Parathyroid adenoma (tissue), 2 donors: ENCODE measurements around the gene TMIGD1.
A peak's percentile ranks its signal among the peaks of the same experiment; 100 is the strongest.

ENCODE experiments used
- H2AFZ ChIP-seq: fragments of 300-600 bp; sonication (generic); one replicate; pipeline ENCODE4 v1.7.0; 2017; ENCODE audit warnings: antibody characterized with exemption, mild to moderate bottlenecking
- H3K27ac ChIP-seq: fragments of 300-600 bp; sonication (generic); one replicate; pipeline ENCODE4 v1.7.0; 2017
- H3K27me3 ChIP-seq: fragments of 300-600 bp; sonication (generic); one replicate; pipeline ENCODE4 v1.7.0; 2017; ENCODE audit warnings: low read length; ENCODE audit not compliant: control insufficient read depth, insufficient read depth
- H3K36me3 ChIP-seq: fragments of 300-600 bp; sonication (generic); one replicate; pipeline ENCODE4 v1.7.0; 2017; ENCODE audit warnings: low read length; ENCODE audit not compliant: control insufficient read depth, insufficient read depth
- H3K4me1 ChIP-seq: fragments of 300-600 bp; sonication (generic); one replicate; pipeline ENCODE4 v1.7.0; 2017; ENCODE audit warnings: control low read depth
- H3K4me2 ChIP-seq: fragments of 300-600 bp; sonication (generic); one replicate; pipeline ENCODE4 v1.7.0; 2017; ENCODE audit warnings: low read length
- H3K4me3 ChIP-seq: fragments of 300-600 bp; sonication (generic); one replicate; pipeline ENCODE4 v1.7.0; 2017; ENCODE audit warnings: low read depth, low read length
- H3K79me2 ChIP-seq: fragments of 300-600 bp; sonication (generic); one replicate; pipeline ENCODE4 v1.7.0; 2017; ENCODE audit warnings: control low read depth
- H3K9ac ChIP-seq: fragments of 300-600 bp; sonication (generic); one replicate; pipeline ENCODE4 v1.7.0; 2017; ENCODE audit warnings: mild to moderate bottlenecking
- H3K9me3 ChIP-seq: fragments of 300-600 bp; sonication (generic); one replicate; pipeline ENCODE4 v1.7.0; 2017; ENCODE audit warnings: low read length; ENCODE audit not compliant: control insufficient read depth
- TF ChIP-seq, protein P1 (sequence below): fragments of 300-600 bp; sonication (generic); IDR thresholded peaks from one replicate; pipeline ENCODE4 v1.7.0; 2017; ENCODE audit warnings: antibody characterized with exemption, mild to moderate bottlenecking
- donor health status: primary hyperparathyroidism.

The TMIGD1 gene

DNA sequence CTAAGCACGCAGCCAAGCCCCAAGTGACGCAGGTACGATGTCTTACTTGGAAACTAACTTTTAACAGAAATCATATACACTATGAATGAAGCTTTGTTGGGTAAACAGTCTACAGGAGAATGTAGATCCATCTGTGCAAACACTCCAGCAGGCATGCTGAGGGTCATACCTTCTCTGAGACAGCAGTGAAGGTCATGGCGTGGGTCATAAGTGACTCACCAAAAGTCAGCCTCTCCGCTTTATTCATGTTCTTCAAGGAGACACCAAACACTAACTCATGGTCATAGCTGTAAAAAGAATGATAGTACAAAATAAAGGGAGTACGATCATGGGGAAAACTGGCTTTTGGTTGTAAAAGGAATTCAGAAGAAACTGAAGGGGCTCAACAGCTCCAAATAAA lies 62.8 kb downstream of the TMIGD1 start:
- peaks cover 11% of the 10 kb centered on the region for H3K4me1 ChIP-seq
- H3K9ac ChIP-seq: no peak overlapping the region
- H3K79me2 ChIP-seq: no peaks in the 10 kb centered on the region
- H3K4me3 ChIP-seq: no peak overlapping the region
- H3K27me3 ChIP-seq: no peaks in the 10 kb centered on the region
- H3K36me3 ChIP-seq: no peaks in the 10 kb centered on the region
- TF ChIP-seq, protein P1, sequence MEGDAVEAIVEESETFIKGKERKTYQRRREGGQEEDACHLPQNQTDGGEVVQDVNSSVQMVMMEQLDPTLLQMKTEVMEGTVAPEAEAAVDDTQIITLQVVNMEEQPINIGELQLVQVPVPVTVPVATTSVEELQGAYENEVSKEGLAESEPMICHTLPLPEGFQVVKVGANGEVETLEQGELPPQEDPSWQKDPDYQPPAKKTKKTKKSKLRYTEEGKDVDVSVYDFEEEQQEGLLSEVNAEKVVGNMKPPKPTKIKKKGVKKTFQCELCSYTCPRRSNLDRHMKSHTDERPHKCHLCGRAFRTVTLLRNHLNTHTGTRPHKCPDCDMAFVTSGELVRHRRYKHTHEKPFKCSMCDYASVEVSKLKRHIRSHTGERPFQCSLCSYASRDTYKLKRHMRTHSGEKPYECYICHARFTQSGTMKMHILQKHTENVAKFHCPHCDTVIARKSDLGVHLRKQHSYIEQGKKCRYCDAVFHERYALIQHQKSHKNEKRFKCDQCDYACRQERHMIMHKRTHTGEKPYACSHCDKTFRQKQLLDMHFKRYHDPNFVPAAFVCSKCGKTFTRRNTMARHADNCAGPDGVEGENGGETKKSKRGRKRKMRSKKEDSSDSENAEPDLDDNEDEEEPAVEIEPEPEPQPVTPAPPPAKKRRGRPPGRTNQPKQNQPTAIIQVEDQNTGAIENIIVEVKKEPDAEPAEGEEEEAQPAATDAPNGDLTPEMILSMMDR: no peak
- H3K4me2 ChIP-seq: no peak overlapping the region
- H2AFZ ChIP-seq: no peak overlapping the region
- no peak overlapping the region for H3K27ac ChIP-seq
- H3K9me3 ChIP-seq: no peaks in the 10 kb centered on the region

DNA sequence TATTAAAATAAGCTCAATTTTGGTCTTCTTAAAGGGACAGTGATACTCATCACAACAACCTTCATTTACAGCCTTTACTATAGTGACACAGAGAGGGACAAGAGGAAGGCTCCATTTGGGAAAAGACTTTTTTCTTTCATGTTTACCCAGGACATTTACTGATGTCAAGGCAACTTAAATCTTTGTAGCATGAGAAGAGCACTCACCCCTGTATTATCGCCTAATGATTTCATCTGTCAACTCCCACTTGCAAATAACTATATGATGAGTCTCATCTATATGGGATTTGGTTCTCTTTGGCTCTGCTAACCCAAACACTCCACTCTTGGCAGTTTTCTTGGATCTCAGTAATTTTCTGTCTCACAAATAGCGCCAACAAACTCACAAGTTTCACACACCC lies 66.2 kb downstream of the TMIGD1 start:
- Histone ChIP-seq H3K4me3 (no peak overlapping the region), H2AFZ (no peak overlapping the region), H3K9ac (no peak overlapping the region), H3K36me3 (no peaks in the 10 kb centered on the region), H3K79me2 (no peaks in the 10 kb centered on the region), H3K4me2 (no peak overlapping the region), H3K27me3 (no peaks in the 10 kb centered on the region), H3K27ac (peak overlapping the region; percentile 5), H3K4me1 (peaks cover 24% of the 10 kb centered on the region), H3K9me3 (no peaks in the 10 kb centered on the region)
- TF ChIP-seq, protein P1: no peak
